Thyroid gland (tissue), 4 donors: ENCODE results near the gene STX8.

Experiments used
- CTCF ChIP-seq, 6 experiments: fragments of 200-600 bp in 3 of 6; fragments of 450-650 bp in 3 of 6; sonication (generic) in 3 of 6; IDR thresholded peaks; one replicate each; pipeline ENCODE4 v1.5.1; 2016 to 2019; ENCODE audit warnings: antibody characterized with exemption in 6 of 6, mild to moderate bottlenecking in 2 of 6, inconsistent platforms in 1 of 6, moderate library complexity in 1 of 6
- POLR2A ChIP-seq, 2 donors: fragments of 450-650 bp; IDR thresholded peaks; one replicate each; pipeline ENCODE4 v1.6.1; 2017; ENCODE audit warnings: antibody characterized with exemption in 2 of 2, mild to moderate bottlenecking in 2 of 2, moderate library complexity in 1 of 2

- TF ChIP-seq CTCF (IDR thresholded peaks at IDR 0.05): no peak
- TF ChIP-seq POLR2A (IDR thresholded peaks at IDR 0.05): no peak
These were observed 373.1 kb downstream of the STX8 start for GRCh38 chr17:9202532-9202931.
